Heart left ventricle (tissue), 16 donors: ENCODE measurements around the gene ZNF200. TPM values are rescaled to one million over a fixed set of nuclear protein-coding genes. Genes with fewer than 3 reads are reported as not detected.

Experiments
- ATAC-seq, 4 donors: fragments of 200-7000 bp; cut with Tn5 transposase; one replicate each; pipeline ENCODE4 v1.9.1; 2020 to 2022; ENCODE audit warnings: moderate library complexity in 4 of 4, mild to moderate bottlenecking in 3 of 4, moderate number of reproducible peaks in 1 of 4
- DNase-seq, 5 donors: peaks; one replicate each; pipeline ENCODE4 v3.0.0-alpha.2; 2020
- H3K27ac ChIP-seq, 12 donors: fragments of 200-600 bp; sonication (generic) in 4 of 12; one replicate each; pipeline versions ENCODE4 v1.5.0 to v1.8.0; 2016 to 2022; ENCODE audit warnings: mild to moderate bottlenecking in 2 of 12
- H3K27me3 ChIP-seq, 9 donors: fragments of 200-600 bp; sonication (generic) in 2 of 9; one replicate each; pipeline versions ENCODE4 v1.5.1 to v1.8.0; 2016 to 2022; ENCODE audit warnings: mild to moderate bottlenecking in 3 of 9
- H3K36me3 ChIP-seq, 9 donors: fragments of 200-600 bp; sonication (generic) in 2 of 9; one replicate each; pipeline versions ENCODE4 v1.5.0 to v1.8.0; 2018 to 2022; ENCODE audit warnings: mild to moderate bottlenecking in 2 of 9
- H3K4me1 ChIP-seq, 12 donors: fragments of 200-600 bp; sonication (generic) in 4 of 12; one replicate each; pipeline versions ENCODE4 v1.5.0 to v1.8.0; 2016 to 2022; ENCODE audit warnings: mild to moderate bottlenecking in 3 of 12
- H3K4me3 ChIP-seq, 12 donors: fragments of 200-600 bp; sonication (generic) in 4 of 12; one replicate each; pipeline versions ENCODE4 v1.5.0 to v1.8.0; 2017 to 2022; ENCODE audit warnings: mild to moderate bottlenecking in 9 of 12, moderate library complexity in 4 of 12
- H3K9me3 ChIP-seq, 12 donors: fragments of 200-600 bp; sonication (generic) in 4 of 12; one replicate each; pipeline versions ENCODE4 v1.5.0 to v1.8.0; 2016 to 2022; ENCODE audit warnings: mild to moderate bottlenecking in 1 of 12
- CTCF ChIP-seq, 12 donors: fragments of 200-600 bp; sonication (generic) in 4 of 12; IDR thresholded peaks; one replicate each; pipeline versions ENCODE4 v1.5.0 to v1.8.0; 2018 to 2022; ENCODE audit warnings: antibody characterized with exemption in 12 of 12, mild to moderate bottlenecking in 5 of 12
- POLR2A ChIP-seq, 2 donors: fragments of 450-650 bp; IDR thresholded peaks; one replicate each; pipeline ENCODE4 v1.6.1; 2017; ENCODE audit warnings: antibody characterized with exemption in 2 of 2, mild to moderate bottlenecking in 2 of 2, moderate library complexity in 2 of 2
- WGBS, 4 donors: extraction: QIAGEN DNeasy Blood & Tissue Kit in 2 of 4; methylation state at CpG; one replicate each; pipeline versions ENCODE4 v1.1.5 to v1.1.7; 2013 to 2018; 5-methylcytosine and 5-hydroxymethylcytosine counted together
- intact Hi-C, 10 donors: fragments of 100-400 bp; cut with DNase I; formaldehyde crosslinking; loops; one replicate each; pipeline versions ENCODE4 v1.11.1 to v1.14.2; 2022
- polyA plus RNA-seq, 2 donors: library from polyadenylated mRNA; stranded (reverse); fragments of 200-250 nt; gene quantifications; one replicate each; pipeline ENCODE4 v1.2.3, GENCODE V29; 2013
- total RNA-seq, 9 donors: library from RNA; depleted of rRNA in 2 of 9; stranded (reverse); fragments of >200 nt in 2 of 9; fragmentation: NEBNext Ultra II Directional in 3 of 9; extraction: Animal tissue kit (Norgen Biotek cat#: 25700) in 3 of 9; gene quantifications; one replicate each; pipeline versions ENCODE4 v1.1.0 to v1.2.4, GENCODE V29; 2016 to 2023
- donor health status: ischemic (EF 13 %, LVEDD 7.1; RV severe dilation, severe dysfunction).
- donor health status: healthy with polysubstance abuse.
- donor health status: DM: no; HTN: yes; CAD: no.
- donor health status: DM: no; HTN: no; CAD: no.
- donor health status: ischemic (EF 25% LVEDD 6.9; RV normal size, moderate dysfunction).
- donor health status: ischemic (EF 25% LVEDD 5.7; RV mildly dilated, moderate dysfunction).
- donor health status: healthy.
- donor health status: DM: yes; HTN: yes; CAD: no.
- donor health status: ischemic (EF 35%, LVEDD 5.7; RV mildly dilated, moderate dysfunction).
- donor health status: nonischemic (EF 11% LVEDD 7.7; RV severe dilation, severe dysfunction).
- donor health status: DM: yes; HTN: yes; CAD: no.
- donor health status: PGD.
- donor health status: ischemic (EF 29% LVEDD 5.4; RV normal size, mild dysfunction).
- donor health status: nonischemic (EF 23%, LVEDD 6.1; RV moderate dilation, normal function).

Gene ZNF200
- total and polyA plus RNA-seq, 11 donors: 2.7 to 8.7 (median 5.5) TPM

- DNase-seq (no peak), ATAC-seq (no peak)
- 72 to 88% (median 83%) methylated on average over 8 to 10 of the region's 10 CpGs for WGBS, 4 donors
- Histone ChIP-seq H3K27me3 (peaks cover 0 to 13% (median 0%) of the 10 kb centered on the region in 9 donors), H3K4me1 (no peaks in the 10 kb centered on the region), H3K9me3 (no peaks in the 10 kb centered on the region), H3K36me3 (no peaks in the 10 kb centered on the region), H3K27ac (no peak overlapping the region), H3K4me3 (no peak overlapping the region)
- intact Hi-C loops: no loop called here
- TF ChIP-seq CTCF (IDR thresholded peaks at IDR 0.05): no peak
- TF ChIP-seq POLR2A (IDR thresholded peaks at IDR 0.05): no peak
Observed at GRCh38 chr16:3246876-3247275, 11.9 kb upstream of the ZNF200 start.

DNA sequence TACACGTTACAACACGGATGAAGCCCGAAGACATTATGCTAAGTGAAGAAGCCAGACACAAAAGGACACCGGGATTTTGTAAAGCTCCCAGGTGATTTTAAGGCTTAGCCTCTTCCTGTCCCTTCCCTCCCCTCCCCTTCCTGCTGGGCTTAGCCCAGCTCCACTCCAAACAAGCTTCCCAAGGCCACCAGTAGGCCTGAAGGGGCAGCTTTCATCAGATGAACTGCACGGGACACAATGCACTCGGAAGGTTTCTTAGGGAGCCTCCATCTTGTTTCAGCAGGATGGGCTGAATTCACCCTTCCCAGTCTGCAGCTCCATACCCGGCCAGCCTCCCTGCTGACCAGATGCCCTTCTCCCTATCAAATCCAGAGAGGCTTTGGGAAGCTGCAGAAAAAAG lies 11.0 kb upstream of the ZNF200 start:
- 70 to 76% (median 72%) methylated on average over 7 of the region's 7 CpGs for WGBS, 4 donors
- Histone ChIP-seq H3K9me3 (no peaks in the 10 kb centered on the region), H3K27ac (no peak overlapping the region), H3K4me3 (no peak overlapping the region), H3K27me3 (peaks cover 0 to 13% (median 0%) of the 10 kb centered on the region in 9 donors), H3K36me3 (no peaks in the 10 kb centered on the region), H3K4me1 (no peaks in the 10 kb centered on the region)
- no peak for TF ChIP-seq CTCF (IDR thresholded peaks at IDR 0.05)
- TF ChIP-seq POLR2A (IDR thresholded peaks at IDR 0.05): no peak
- DNase-seq (no peak), ATAC-seq (no peak)
- intact Hi-C loops: no loop called here

DNA sequence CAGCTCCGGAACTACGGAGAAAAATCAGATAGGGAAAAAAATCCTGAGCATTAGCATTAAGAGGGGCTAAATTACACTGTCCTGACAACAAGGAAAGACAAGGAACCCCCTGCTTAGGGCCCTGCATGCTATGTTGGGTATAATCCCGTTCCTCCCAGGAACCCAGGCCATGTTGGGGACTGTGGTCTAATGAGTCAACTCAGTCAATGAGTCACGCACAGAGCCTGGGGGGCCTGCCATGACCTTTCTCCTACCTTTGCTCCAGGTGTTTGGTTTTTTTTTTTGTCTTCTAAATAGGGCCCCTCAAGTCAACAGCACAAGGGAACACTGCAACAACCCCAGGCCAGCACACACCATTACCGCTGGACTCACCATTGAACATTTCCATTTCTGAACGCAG lies 8.9 kb upstream of the ZNF200 start:
- no peak overlapping the region for H3K4me3 ChIP-seq
- no peaks in the 10 kb centered on the region for H3K9me3 ChIP-seq
- DNase-seq: no peak
- peaks cover 0 to 13% (median 0%) of the 10 kb centered on the region in 9 donors for H3K27me3 ChIP-seq
- TF ChIP-seq POLR2A (IDR thresholded peaks at IDR 0.05): no peak
- TF ChIP-seq CTCF (IDR thresholded peaks at IDR 0.05): no peak
- H3K4me1 ChIP-seq: no peaks in the 10 kb centered on the region
- ATAC-seq: no peak
- no peaks in the 10 kb centered on the region for H3K36me3 ChIP-seq
- intact Hi-C loops: no loop called here
- 66 to 95% (median 72%) methylated on average over 6 of the region's 6 CpGs for WGBS, 4 donors
- H3K27ac ChIP-seq: no peak overlapping the region

GRCh38 chr16:3242709-3243108 lies 7.8 kb upstream of the ZNF200 start:
- H3K4me3 ChIP-seq: no peak overlapping the region
- no peaks in the 10 kb centered on the region for H3K4me1 ChIP-seq
- no peaks in the 10 kb centered on the region for H3K9me3 ChIP-seq
- DNase-seq: no peak
- H3K27me3 ChIP-seq: peaks cover 0 to 13% (median 0%) of the 10 kb centered on the region in 9 donors
- no peak overlapping the region for H3K27ac ChIP-seq
- WGBS, 4 donors: 78 to 85% (median 82%) methylated on average over 11 of the region's 11 CpGs
- ATAC-seq: peak in 2 of 4 donors; percentile 28 to 45
- TF ChIP-seq CTCF (IDR thresholded peaks at IDR 0.05): no peak
- TF ChIP-seq POLR2A (IDR thresholded peaks at IDR 0.05): no peak
- no peaks in the 10 kb centered on the region for H3K36me3 ChIP-seq
- intact Hi-C loops: no loop called here
